Neutrophil (primary cell): ENCODE data around the gene C16orf89.
A peak's percentile ranks its signal among the peaks of the same experiment; 100 is the strongest.
"Not testable (repeated sequence)": the region's sequence is repeated elsewhere in the genome, so short reads cannot be mapped to it uniquely, and the experiment has no call there.

Experiments used
- H3K27ac ChIP-seq: fragments of 200-600 bp; sonication (generic); 2 replicates; pipeline ENCODE4 v1.5.1; 2016; ENCODE audit warnings: mild to moderate bottlenecking, moderate library complexity
- H3K27me3 ChIP-seq: fragments of 200-600 bp; sonication (generic); 2 replicates; pipeline ENCODE4 v1.6.0; 2016; ENCODE audit warnings: mild to moderate bottlenecking
- H3K36me3 ChIP-seq: fragments of 200-600 bp; sonication (generic); 2 replicates; pipeline ENCODE4 v1.5.1; 2017
- H3K4me1 ChIP-seq, 2 experiments: fragments of 200-600 bp in 1 of 2; sonication (generic) in 1 of 2; 1 replicate in 1 of 2; 2 replicates in 1 of 2; pipeline versions ENCODE4 v1.5.1 to v1.6.1; 2013 to 2016; ENCODE audit warnings: low read depth in 1 of 2, low read length in 1 of 2, mild to moderate bottlenecking in 1 of 2, moderate library complexity in 1 of 2; ENCODE audit not compliant: control insufficient read depth in 1 of 2, insufficient read depth in 1 of 2
- H3K4me3 ChIP-seq, 2 experiments: fragments of 200-600 bp in 1 of 2; sonication (generic) in 1 of 2; 1 replicate in 1 of 2; 2 replicates in 1 of 2; pipeline ENCODE4 v1.5.1; 2013 to 2016; ENCODE audit warnings: low read depth in 1 of 2, low read length in 1 of 2, mild to moderate bottlenecking in 1 of 2, moderate library complexity in 1 of 2
- H3K9me3 ChIP-seq: fragments of 200-600 bp; sonication (generic); 2 replicates; pipeline ENCODE4 v1.5.1; 2016
- TF ChIP-seq, protein P1 (sequence below): fragments of 200-600 bp; sonication (generic); IDR thresholded peaks from 2 replicates; pipeline ENCODE4 v1.5.1; 2016; ENCODE audit warnings: antibody characterized with exemption

The C16orf89 gene, protein sequence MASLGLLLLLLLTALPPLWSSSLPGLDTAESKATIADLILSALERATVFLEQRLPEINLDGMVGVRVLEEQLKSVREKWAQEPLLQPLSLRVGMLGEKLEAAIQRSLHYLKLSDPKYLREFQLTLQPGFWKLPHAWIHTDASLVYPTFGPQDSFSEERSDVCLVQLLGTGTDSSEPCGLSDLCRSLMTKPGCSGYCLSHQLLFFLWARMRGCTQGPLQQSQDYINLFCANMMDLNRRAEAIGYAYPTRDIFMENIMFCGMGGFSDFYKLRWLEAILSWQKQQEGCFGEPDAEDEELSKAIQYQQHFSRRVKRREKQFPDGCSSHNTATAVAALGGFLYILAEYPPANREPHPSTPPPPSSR

DNA sequence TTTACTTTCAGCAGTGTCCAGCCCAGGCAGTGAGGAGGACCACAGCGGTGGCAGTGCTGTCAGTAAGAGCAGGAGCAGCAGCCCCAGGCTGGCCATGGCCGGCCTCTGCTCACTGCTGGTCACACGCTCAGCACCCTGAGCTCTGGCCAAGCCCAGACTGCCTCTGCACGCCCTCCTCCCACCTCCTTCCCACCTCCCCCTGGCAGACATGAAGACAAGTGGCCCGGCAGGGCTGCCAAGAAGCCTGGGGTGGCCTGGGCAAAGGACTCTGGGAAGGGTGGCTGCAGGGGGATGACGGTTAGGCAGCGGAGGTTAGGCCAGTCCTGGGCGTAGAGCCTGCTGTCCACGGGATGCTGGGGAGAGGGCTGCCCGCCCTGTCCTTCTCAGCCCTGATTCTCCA is at the start of gene C16orf89:
C16orf89 (minus strand) TSS at position 144 of the 400 bp plus-strand sequence; CDS start at position 96, 48 bp downstream.
- TF ChIP-seq, protein P1, sequence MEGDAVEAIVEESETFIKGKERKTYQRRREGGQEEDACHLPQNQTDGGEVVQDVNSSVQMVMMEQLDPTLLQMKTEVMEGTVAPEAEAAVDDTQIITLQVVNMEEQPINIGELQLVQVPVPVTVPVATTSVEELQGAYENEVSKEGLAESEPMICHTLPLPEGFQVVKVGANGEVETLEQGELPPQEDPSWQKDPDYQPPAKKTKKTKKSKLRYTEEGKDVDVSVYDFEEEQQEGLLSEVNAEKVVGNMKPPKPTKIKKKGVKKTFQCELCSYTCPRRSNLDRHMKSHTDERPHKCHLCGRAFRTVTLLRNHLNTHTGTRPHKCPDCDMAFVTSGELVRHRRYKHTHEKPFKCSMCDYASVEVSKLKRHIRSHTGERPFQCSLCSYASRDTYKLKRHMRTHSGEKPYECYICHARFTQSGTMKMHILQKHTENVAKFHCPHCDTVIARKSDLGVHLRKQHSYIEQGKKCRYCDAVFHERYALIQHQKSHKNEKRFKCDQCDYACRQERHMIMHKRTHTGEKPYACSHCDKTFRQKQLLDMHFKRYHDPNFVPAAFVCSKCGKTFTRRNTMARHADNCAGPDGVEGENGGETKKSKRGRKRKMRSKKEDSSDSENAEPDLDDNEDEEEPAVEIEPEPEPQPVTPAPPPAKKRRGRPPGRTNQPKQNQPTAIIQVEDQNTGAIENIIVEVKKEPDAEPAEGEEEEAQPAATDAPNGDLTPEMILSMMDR: no peak
- H3K9me3 ChIP-seq: no peaks in the 10 kb centered on the region
- H3K27ac ChIP-seq: no peak within 1 kb of the TSS
- no peaks in the 10 kb centered on the region for H3K4me1 ChIP-seq
- H3K27me3 ChIP-seq: peaks cover 32% of the 10 kb centered on the region
- H3K36me3 ChIP-seq: no peaks in the 10 kb centered on the region
- H3K4me3 ChIP-seq: no peak within 1 kb of the TSS

DNA sequence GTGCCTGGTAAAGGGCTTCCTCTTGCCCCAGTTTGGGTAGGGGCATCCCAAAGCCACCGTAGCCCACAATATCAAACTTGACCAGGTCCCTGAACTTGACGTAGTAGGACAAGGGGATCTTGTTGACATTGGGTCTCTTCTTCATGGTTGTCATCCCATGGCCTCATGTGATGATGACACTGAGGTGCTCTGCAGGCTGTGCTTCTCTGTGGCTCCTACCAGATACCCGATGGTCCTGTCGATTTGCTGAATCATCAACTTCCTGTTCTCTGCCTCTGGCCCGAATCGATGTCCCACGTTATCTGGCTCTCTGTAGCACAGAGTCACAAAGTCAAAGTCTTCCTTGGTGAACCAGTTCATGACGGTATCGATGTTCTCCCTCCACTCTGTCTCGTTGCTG is 45.2 kb upstream of the C16orf89 start:
- not testable (repeated sequence) for H3K4me1 ChIP-seq, H3K36me3 ChIP-seq, H3K27ac ChIP-seq, H3K9me3 ChIP-seq, H3K4me3 ChIP-seq
- peaks cover 36% of the 10 kb centered on the region for H3K27me3 ChIP-seq

DNA sequence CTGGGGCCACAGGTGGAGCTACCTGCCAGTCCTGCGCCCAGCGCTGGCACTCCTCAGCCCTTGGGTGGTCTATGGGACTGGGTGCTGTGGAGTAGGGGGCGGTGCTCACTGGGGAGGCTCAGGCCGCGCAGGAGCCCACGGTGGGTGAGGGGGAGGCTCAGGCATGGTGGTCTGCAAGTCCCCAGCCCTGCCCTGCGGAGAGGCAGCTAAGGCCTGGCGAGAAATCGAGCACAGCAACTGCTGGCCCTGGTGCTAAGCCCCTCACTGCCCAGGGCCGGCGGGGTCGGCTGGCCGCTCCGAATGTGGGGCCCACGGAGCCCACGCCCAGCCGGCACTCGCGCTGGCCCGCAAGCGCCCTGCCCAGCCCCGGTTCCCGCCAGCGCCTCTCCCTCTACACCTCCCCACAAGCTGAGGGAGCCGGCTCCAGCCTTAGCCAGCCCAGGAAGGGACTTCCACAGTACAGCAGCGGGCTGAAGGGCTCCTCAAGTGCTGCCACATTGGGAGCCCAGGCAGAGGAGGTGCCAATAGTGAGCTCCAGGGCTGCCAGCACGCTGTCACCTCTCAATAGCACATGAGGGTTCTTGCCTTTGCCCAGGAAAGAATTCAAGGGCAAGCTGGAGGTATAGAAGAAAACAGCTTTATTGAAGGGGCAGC is 42.9 kb upstream of the C16orf89 start:
- H3K9me3 ChIP-seq: no peaks in the 10 kb centered on the region
- peaks cover 23% of the 10 kb centered on the region for H3K27me3 ChIP-seq
- H3K27ac ChIP-seq: no peak overlapping the region
- TF ChIP-seq, protein P1: no peak
- H3K4me1 ChIP-seq: peaks cover 0 to 4% of the 10 kb centered on the region in 2 experiments
- no peaks in the 10 kb centered on the region for H3K36me3 ChIP-seq
- no peak overlapping the region for H3K4me3 ChIP-seq

DNA sequence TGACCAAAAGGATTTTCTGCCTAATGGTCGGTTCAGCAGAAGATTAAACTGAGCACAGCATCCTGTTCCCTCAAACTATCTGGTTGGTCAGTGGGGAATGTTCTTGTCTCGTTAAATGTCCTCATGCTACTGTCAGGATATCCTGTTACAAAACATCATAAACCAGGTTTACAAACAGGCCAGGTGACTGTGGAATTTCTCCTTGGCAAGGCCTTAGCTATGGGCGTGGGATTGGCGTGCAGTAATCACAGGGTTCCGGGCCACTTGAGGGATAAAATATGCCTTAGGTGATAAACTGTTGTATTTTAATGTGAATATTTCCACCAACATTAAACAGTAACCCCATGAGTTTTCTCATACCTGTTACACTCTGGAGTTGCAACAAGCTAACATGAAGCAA is 39.3 kb upstream of the C16orf89 start:
- H3K4me3 ChIP-seq, H3K36me3 ChIP-seq, H3K9me3 ChIP-seq, H3K27ac ChIP-seq, H3K4me1 ChIP-seq: not testable (repeated sequence)
- H3K27me3 ChIP-seq: peaks cover 39% of the 10 kb centered on the region

DNA sequence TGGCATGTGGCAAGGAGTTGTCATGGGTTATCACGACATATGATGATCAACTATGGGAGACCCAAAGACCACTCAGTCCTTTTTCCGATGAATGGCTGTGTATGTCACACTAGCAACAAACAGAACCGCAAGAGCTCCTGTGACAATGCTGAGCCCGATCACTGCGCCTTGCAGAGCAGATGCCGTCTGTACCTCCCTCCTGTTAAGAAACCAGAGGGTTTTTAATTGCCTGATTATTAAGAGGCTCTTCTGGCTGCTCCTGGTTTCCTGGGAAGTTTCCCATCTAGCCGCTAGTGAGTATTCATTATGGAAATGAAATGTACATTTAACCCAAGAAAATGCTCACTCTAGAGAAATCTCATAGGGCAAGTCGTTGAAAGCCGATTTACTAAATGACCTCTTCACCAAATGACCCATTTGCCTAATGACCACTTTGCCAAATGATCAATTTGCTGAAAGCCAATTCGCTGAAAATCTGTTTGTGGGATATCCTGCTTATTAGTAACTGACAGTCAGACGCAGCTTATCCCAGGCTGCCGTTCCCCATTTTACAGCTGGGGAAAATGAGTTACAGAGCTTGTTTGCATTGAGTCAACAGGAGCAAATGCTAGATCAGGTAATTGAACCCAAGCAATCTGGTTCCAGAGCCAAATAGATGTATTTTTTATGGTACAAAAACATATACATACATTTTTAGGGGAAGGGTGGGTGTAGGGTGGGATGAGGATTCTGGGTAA is 37.7 kb upstream of the C16orf89 start:
- H3K4me3 ChIP-seq, H3K27ac ChIP-seq, H3K4me1 ChIP-seq, H3K36me3 ChIP-seq, H3K9me3 ChIP-seq: not testable (repeated sequence)
- peaks cover 55% of the 10 kb centered on the region for H3K27me3 ChIP-seq

DNA sequence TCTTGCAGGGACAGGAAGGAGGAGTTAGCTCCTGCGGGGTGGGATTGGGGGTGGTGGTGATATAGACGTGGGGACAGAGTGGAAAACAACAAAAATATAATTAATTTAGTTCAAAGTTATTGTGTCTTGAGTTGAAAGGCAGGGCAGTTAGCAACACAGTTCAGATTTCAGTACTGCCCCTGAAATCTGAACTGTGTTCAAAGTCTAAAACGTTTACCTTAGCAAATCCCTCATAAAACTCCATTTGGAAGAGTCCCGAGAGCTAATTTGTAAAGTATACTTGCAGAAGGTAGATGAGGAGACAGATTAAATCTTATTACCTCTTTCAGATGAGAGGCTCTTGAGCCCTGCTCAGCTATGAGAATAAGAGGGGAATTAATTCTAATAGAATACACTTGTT is 33.4 kb upstream of the C16orf89 start:
- H3K36me3 ChIP-seq, H3K9me3 ChIP-seq, H3K27ac ChIP-seq: not testable (repeated sequence)
- peaks cover 11 to 12% of the 10 kb centered on the region in 2 experiments for H3K4me1 ChIP-seq
- H3K27me3 ChIP-seq: peaks cover 53% of the 10 kb centered on the region
- H3K4me3 ChIP-seq: peak overlapping the region in 1 of 2 experiments; percentile 77

DNA sequence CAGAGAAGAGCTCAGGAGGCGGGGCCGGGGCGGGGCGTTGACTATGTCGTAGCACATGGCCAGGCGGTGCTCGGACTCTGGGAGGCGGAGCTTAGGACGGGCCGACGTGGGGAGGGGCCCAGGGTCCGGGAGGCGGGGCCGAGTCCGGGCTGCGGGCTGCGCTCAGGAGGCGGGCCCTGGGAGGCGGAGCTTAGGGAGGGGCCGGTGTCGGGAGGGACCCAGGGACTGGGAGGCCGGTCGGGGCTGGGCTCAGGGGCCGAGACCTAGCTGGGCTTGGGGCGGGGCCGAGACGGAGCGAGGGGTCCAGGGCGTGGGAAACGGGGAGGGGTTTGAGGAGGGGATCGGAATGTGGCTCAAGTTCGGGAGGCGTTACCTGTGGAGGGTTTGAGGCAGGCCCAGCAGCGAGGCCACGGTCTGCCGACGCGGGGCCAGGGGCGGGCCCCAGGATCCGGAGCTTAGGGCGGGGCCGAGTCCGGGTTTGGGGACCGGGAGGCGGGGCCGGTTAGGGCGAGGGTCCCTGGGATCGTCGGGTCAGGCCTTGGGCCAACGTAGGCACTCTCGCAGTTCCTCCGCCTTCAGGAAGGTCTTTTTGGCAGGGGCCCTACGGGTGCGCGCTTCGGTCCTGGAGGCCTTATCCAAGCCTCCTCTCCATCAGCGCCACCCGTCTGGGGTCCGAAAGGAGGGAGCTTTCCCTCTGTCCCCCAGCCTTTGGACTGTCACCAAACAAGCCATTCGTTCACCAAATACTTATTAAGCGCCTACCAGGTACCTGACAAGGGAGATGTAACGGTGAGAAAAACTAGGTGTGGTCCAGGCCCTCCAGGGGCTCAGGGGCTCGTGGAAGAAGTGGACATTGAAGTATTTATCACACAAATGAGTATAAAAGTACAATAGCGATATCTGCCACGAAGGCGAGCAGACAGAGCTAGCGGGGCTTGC is 32.7 kb upstream of the C16orf89 start:
- not testable (repeated sequence) for H3K9me3 ChIP-seq
- peak overlapping the region; percentile 64 to 77 for H3K4me3 ChIP-seq

More for the DNA sequence above, 32.7 kb upstream of the C16orf89 start:
- H3K27me3 ChIP-seq: peaks cover 49% of the 10 kb centered on the region
- H3K4me1 ChIP-seq: peaks cover 11 to 12% of the 10 kb centered on the region in 2 experiments
- H3K27ac ChIP-seq: peak overlapping the region; percentile 86
- not testable (repeated sequence) for H3K36me3 ChIP-seq
